Ovary (tissue), 9 donors: Measurements from ENCODE around the gene INS. TPM values are rescaled to one million over a fixed set of nuclear protein-coding genes. Genes with fewer than 3 reads are reported as not detected.
"Not testable (repeated sequence)": the region's sequence is repeated elsewhere in the genome, so short reads cannot be mapped to it uniquely, and the experiment has no call there.

Experiments
- DNase-seq, 5 donors: peaks; one replicate each; pipeline ENCODE4 v3.0.0-alpha.2; 2019 to 2020
- H3K27ac ChIP-seq, 2 donors: fragments of 200-600 bp; one replicate each; pipeline versions ENCODE4 v1.5.1 to v1.8.0; 2019 to 2022
- H3K27me3 ChIP-seq: fragments of 200-600 bp; one replicate; pipeline ENCODE4 v1.8.0; 2022
- H3K36me3 ChIP-seq: fragments of 200-600 bp; sonication (generic); one replicate; pipeline ENCODE4 v1.5.1; 2019
- H3K4me1 ChIP-seq: one replicate; pipeline ENCODE4 v1.8.1; 2013; ENCODE audit warnings: mild to moderate bottlenecking, moderate library complexity; ENCODE audit not compliant: insufficient read depth
- H3K4me3 ChIP-seq: fragments of 200-600 bp; sonication (generic); one replicate; pipeline ENCODE4 v1.5.1; 2017
- H3K9me3 ChIP-seq, 2 donors: fragments of 200-600 bp in 1 of 2; sonication (generic) in 1 of 2; one replicate each; pipeline versions ENCODE4 v1.5.1 to v1.8.1; 2013 to 2019; ENCODE audit warnings: mild to moderate bottlenecking in 1 of 2, moderate library complexity in 1 of 2
- CTCF ChIP-seq, 3 donors: fragments of 450-650 bp in 2 of 3; fragments of 200-600 bp in 1 of 3; IDR thresholded peaks; one replicate each; pipeline versions ENCODE4 v1.5.1 to v1.8.0; 2016 to 2022; ENCODE audit warnings: antibody characterized with exemption in 3 of 3, mild to moderate bottlenecking in 1 of 3
- EP300 ChIP-seq: sonication (generic); formaldehyde crosslinking; IDR thresholded peaks from one replicate; pipeline ENCODE4 v1.6.1; 2017; ENCODE audit warnings: antibody characterized with exemption
- POLR2A ChIP-seq: fragments of 450-650 bp; IDR thresholded peaks from one replicate; pipeline ENCODE4 v1.6.1; 2017; ENCODE audit warnings: antibody characterized with exemption, mild to moderate bottlenecking, moderate library complexity
- WGBS, 3 donors: extraction: QIAGEN DNeasy Blood & Tissue Kit in 1 of 3; methylation state at CpG; one replicate each; pipeline versions ENCODE4 v1.1.5 to v1.1.7; 2013 to 2017; 5-methylcytosine and 5-hydroxymethylcytosine counted together
- intact Hi-C, 4 donors: fragments of 100-400 bp; cut with DNase I; formaldehyde crosslinking; loops; one replicate each; pipeline versions ENCODE4 v1.11.0 to v1.15.1; 2022 to 2023
- polyA plus RNA-seq, 2 donors: library from polyadenylated mRNA; stranded (reverse); fragments of 200-250 nt in 1 of 2; fragments of 350-450 nt in 1 of 2; fragmentation: Illumina TruSeq in 1 of 2; extraction: RNeasy Lipid Tissue Mini Kit (QIAGEN cat#74804) in 1 of 2; gene quantifications; one replicate each; pipeline ENCODE4 v1.2.3, GENCODE V29; 2013 to 2014
- total RNA-seq, 7 donors: library from RNA; depleted of rRNA in 2 of 7; stranded (reverse); fragments of >200 nt in 2 of 7; fragmentation: NEBNext Ultra II Directional in 3 of 7; extraction: Animal tissue kit (Norgen Biotek cat#: 25700) in 3 of 7; gene quantifications; one replicate each; pipeline versions ENCODE4 v1.1.0 to v1.2.4, GENCODE V29; 2016 to 2023
- donor health status: DM: no; HTN: no; CAD: no; lungs with moderate emphysema.
- donor health status: DM: no; HTN: no; CAD: no.
- donor health status: Bipolar disorder and iron deficiency.
- donor health status: DM: yes; HTN: yes; CAD: no.
- donor health status: DM: no; HTN: no; CAD: no.
- donor health status: DM: yes; HTN: yes; CAD: no.

The INS gene
- total and polyA plus RNA-seq, 9 donors: 0.89 to 1.4 TPM; not detected in 7

- TF ChIP-seq CTCF (IDR thresholded peaks at IDR 0.05) (peak; percentile 33 to 75 (median 75)), EP300 (no peak)
- WGBS, 3 donors: 29 to 34% (median 33%) methylated on average over 23 of the region's 23 CpGs
- intact Hi-C loops: loop anchor here (2.0 to 10.0 kb wide), 5 partner anchors 105 to 330 kb away; partner anchors contain the start of genes C11orf21 (in 1 of the 4) and TSPAN32 (in 1 of the 4)
- peak; percentile 61 to 85 (median 75) for DNase-seq
- Histone ChIP-seq H3K36me3 (no peaks in the 10 kb centered on the region), H3K4me1 (no peaks in the 10 kb centered on the region), H3K27me3 (no peaks in the 10 kb centered on the region), H3K4me3 (no peak overlapping the region), H3K9me3 (no peaks in the 10 kb centered on the region), H3K27ac (no peak overlapping the region)
Observed at GRCh38 chr11:2196970-2197770, 36.2 kb upstream of the INS start.

GRCh38 chr11:2195756-2196088 is 34.7 kb upstream of the INS start:
- no peaks in the 10 kb centered on the region for H3K9me3 ChIP-seq
- no peaks in the 10 kb centered on the region for H3K36me3 ChIP-seq
- no peak overlapping the region for H3K27ac ChIP-seq
- WGBS, 3 donors: 81 to 88% (median 87%) methylated on average over 7 of the region's 7 CpGs
- no peaks in the 10 kb centered on the region for H3K4me1 ChIP-seq
- TF ChIP-seq CTCF (IDR thresholded peaks at IDR 0.05): no peak
- no peak for TF ChIP-seq EP300
- no peak for TF ChIP-seq POLR2A
- intact Hi-C loops: loop anchor here (2.0 to 10.0 kb wide), 5 partner anchors 107 to 332 kb away; partner anchors contain the start of genes C11orf21 (in 1 of the 4) and TSPAN32 (in 1 of the 4)
- H3K4me3 ChIP-seq: no peak overlapping the region
- H3K27me3 ChIP-seq: no peaks in the 10 kb centered on the region
- DNase-seq: no peak

GRCh38 chr11:2194877-2195755 is 34.1 kb upstream of the INS start:
- TF ChIP-seq CTCF (IDR thresholded peaks at IDR 0.05): no peak
- no peak for TF ChIP-seq POLR2A
- no peak for TF ChIP-seq EP300
- H3K4me3 ChIP-seq: no peak overlapping the region
- WGBS, 3 donors: 44 to 55% (median 47%) methylated on average over 22 to 24 of the region's 24 CpGs
- H3K36me3 ChIP-seq: no peaks in the 10 kb centered on the region
- H3K27me3 ChIP-seq: no peaks in the 10 kb centered on the region
- intact Hi-C loops: loop anchor here (5.0 to 10.0 kb wide), 4 partner anchors 107 to 332 kb away; partner anchors contain the start of genes C11orf21 (in 1 of the 4) and TSPAN32 (in 1 of the 4)
- H3K27ac ChIP-seq: no peak overlapping the region
- H3K9me3 ChIP-seq: no peaks in the 10 kb centered on the region
- peak in 2 of 5 donors; percentile 29 to 53 for DNase-seq
- H3K4me1 ChIP-seq: no peaks in the 10 kb centered on the region

GRCh38 chr11:2193888-2194595 is 33.0 kb upstream of the INS start:
- not testable (repeated sequence) for DNase-seq, H3K9me3 ChIP-seq, H3K27me3 ChIP-seq, H3K36me3 ChIP-seq, H3K27ac ChIP-seq, H3K4me1 ChIP-seq, H3K4me3 ChIP-seq
- WGBS, 3 donors: 63 to 73% (median 69%) methylated on average over 16 of the region's 20 CpGs
- intact Hi-C loops: loop anchor here in 1 of 4 donors (10.0 kb wide), 1 partner anchor 331 kb away; no protein-coding TSS in a partner anchor
